Pons (tissue), 1 donor: ENCODE data around the gene SCFD2.
"Not testable (repeated sequence)": the region's sequence is repeated elsewhere in the genome, so short reads cannot be mapped to it uniquely, and the experiment has no call there.

Experiments
- DNase-seq: peaks from one replicate; pipeline ENCODE4 v3.0.0-alpha.2; 2016; ENCODE audit warnings: low spot score

Gene SCFD2

GRCh38 chr4:53346392-53346791, 19.5 kb downstream of the SCFD2 start:
- DNase-seq: not testable (repeated sequence)

- DNase-seq: not testable (repeated sequence)
Measured at GRCh38 chr4:53340145-53340544, 25.7 kb downstream of the SCFD2 start.

- DNase-seq: not testable (repeated sequence)
Measured at GRCh38 chr4:53334916-53335315, 30.9 kb downstream of the SCFD2 start.

- DNase-seq: no peak
Measured at GRCh38 chr4:53326535-53326934, 39.3 kb downstream of the SCFD2 start.

GRCh38 chr4:53322696-53323095, 43.2 kb downstream of the SCFD2 start:
- no peak for DNase-seq

- no peak for DNase-seq
Measured at GRCh38 chr4:53321984-53322289, 43.9 kb downstream of the SCFD2 start.

- no peak for DNase-seq
Measured at GRCh38 chr4:53321151-53321983, 44.5 kb downstream of the SCFD2 start.

GRCh38 chr4:53315300-53315699, 50.6 kb downstream of the SCFD2 start:
- no peak for DNase-seq

GRCh38 chr4:53314252-53314651, 51.6 kb downstream of the SCFD2 start:
- peak; percentile 83 for DNase-seq

- DNase-seq: peak; percentile 90
Measured at GRCh38 chr4:53313510-53313909, 52.4 kb downstream of the SCFD2 start.

GRCh38 chr4:53309321-53310040, 56.4 kb downstream of the SCFD2 start:
- no peak for DNase-seq

GRCh38 chr4:53307819-53308780, 57.8 kb downstream of the SCFD2 start:
- no peak for DNase-seq

- DNase-seq: no peak
Measured at GRCh38 chr4:53307210-53307609, 58.7 kb downstream of the SCFD2 start.

- DNase-seq: no peak
Measured at GRCh38 chr4:53306729-53307128, 59.1 kb downstream of the SCFD2 start.

- not testable (repeated sequence) for DNase-seq
Measured at GRCh38 chr4:53292209-53292608, 73.7 kb downstream of the SCFD2 start.

GRCh38 chr4:53281438-53281837, 84.4 kb downstream of the SCFD2 start:
- no peak for DNase-seq

GRCh38 chr4:53280846-53281245, 85.0 kb downstream of the SCFD2 start:
- DNase-seq: no peak

GRCh38 chr4:53274609-53275268, 91.1 kb downstream of the SCFD2 start:
- DNase-seq: no peak

- peak; percentile 7 for DNase-seq
Measured at GRCh38 chr4:53273726-53274125, 92.1 kb downstream of the SCFD2 start.

- no peak for DNase-seq
Measured at GRCh38 chr4:53267026-53267425, 98.8 kb downstream of the SCFD2 start.

GRCh38 chr4:53255986-53256385, 109.9 kb downstream of the SCFD2 start:
- DNase-seq: not testable (repeated sequence)

GRCh38 chr4:53240573-53240972, 125.3 kb downstream of the SCFD2 start:
- no peak for DNase-seq
